ENCODE data around the gene RECK. TPM values are rescaled to one million over a fixed set of nuclear protein-coding genes. Genes with fewer than 3 reads are reported as not detected.
"Not testable (repeated sequence)": the region's sequence is repeated elsewhere in the genome, so short reads cannot be mapped to it uniquely, and the experiment has no call there.

Gene RECK
- total RNA-seq, 1 experiment from 2014 or later: 7.8 TPM

- no peak for DNase-seq (ENCODE audit: low read depth)
- in situ Hi-C loops (cut with HindIII; ENCODE audit: low pct_unique_long_range_greater_than_20kb, low sequenced_read_pairs): no loop called here
Measured at GRCh38 chr9:36127652-36128244, 91.0 kb downstream of the RECK start.

- in situ Hi-C loops (cut with HindIII; ENCODE audit: low pct_unique_long_range_greater_than_20kb, low sequenced_read_pairs): no loop called here
- no peak for DNase-seq (ENCODE audit: low read depth)
Measured at GRCh38 chr9:36128349-36128748, 91.6 kb downstream of the RECK start.

GRCh38 chr9:36129139-36129538 lies 92.4 kb downstream of the RECK start:
- in situ Hi-C loops (cut with HindIII; ENCODE audit: low pct_unique_long_range_greater_than_20kb, low sequenced_read_pairs): no loop called here
- DNase-seq (ENCODE audit: low read depth): no peak

- DNase-seq (ENCODE audit: low read depth); in situ Hi-C loops (cut with HindIII; ENCODE audit: low pct_unique_long_range_greater_than_20kb, low sequenced_read_pairs): not testable (repeated sequence)
Measured at GRCh38 chr9:36131666-36132065, 95.0 kb downstream of the RECK start.

- no peak for DNase-seq (ENCODE audit: low read depth)
- in situ Hi-C loops (cut with HindIII; ENCODE audit: low pct_unique_long_range_greater_than_20kb, low sequenced_read_pairs): no loop called here
Measured at GRCh38 chr9:36132086-36132485, 95.4 kb downstream of the RECK start.

GRCh38 chr9:36134761-36135505 lies 98.2 kb downstream of the RECK start:
- DNase-seq (ENCODE audit: low read depth): no peak
- in situ Hi-C loops (cut with HindIII; ENCODE audit: low pct_unique_long_range_greater_than_20kb, low sequenced_read_pairs): no loop called here

- in situ Hi-C loops (cut with HindIII; ENCODE audit: low pct_unique_long_range_greater_than_20kb, low sequenced_read_pairs): no loop called here
- no peak for DNase-seq (ENCODE audit: low read depth)
Measured at GRCh38 chr9:36135741-36136271, 99.1 kb downstream of the RECK start.

GRCh38 chr9:36136272-36136893 lies 99.7 kb downstream of the RECK start, which contains the start of gene GLIPR2:
Gene GLIPR2, plus strand, starts transcription at chr9:36136733. Its CDS starts 46 bp downstream, at chr9:36136779.
- peak; percentile 63 for DNase-seq (ENCODE audit: low read depth)
- in situ Hi-C loops (cut with HindIII; ENCODE audit: low pct_unique_long_range_greater_than_20kb, low sequenced_read_pairs): no loop called here

GRCh38 chr9:36136894-36137391 lies 100.2 kb downstream of the RECK start:
- in situ Hi-C loops (cut with HindIII; ENCODE audit: low pct_unique_long_range_greater_than_20kb, low sequenced_read_pairs): no loop called here
- DNase-seq (ENCODE audit: low read depth): no peak

- no peak for DNase-seq (ENCODE audit: low read depth)
- in situ Hi-C loops (cut with HindIII; ENCODE audit: low pct_unique_long_range_greater_than_20kb, low sequenced_read_pairs): no loop called here
Measured at GRCh38 chr9:36137392-36138004, 100.8 kb downstream of the RECK start.

GRCh38 chr9:36138496-36138895 lies 101.8 kb downstream of the RECK start:
- DNase-seq (ENCODE audit: low read depth): no peak
- in situ Hi-C loops (cut with HindIII; ENCODE audit: low pct_unique_long_range_greater_than_20kb, low sequenced_read_pairs): no loop called here

GRCh38 chr9:36138901-36139300 lies 102.2 kb downstream of the RECK start:
- in situ Hi-C loops (cut with HindIII; ENCODE audit: low pct_unique_long_range_greater_than_20kb, low sequenced_read_pairs): no loop called here
- no peak for DNase-seq (ENCODE audit: low read depth)

- DNase-seq (ENCODE audit: low read depth): no peak
- in situ Hi-C loops (cut with HindIII; ENCODE audit: low pct_unique_long_range_greater_than_20kb, low sequenced_read_pairs): no loop called here
Measured at GRCh38 chr9:36140086-36141084, 103.7 kb downstream of the RECK start.

- in situ Hi-C loops (cut with HindIII; ENCODE audit: low pct_unique_long_range_greater_than_20kb, low sequenced_read_pairs): no loop called here
- no peak for DNase-seq (ENCODE audit: low read depth)
Measured at GRCh38 chr9:36141288-36141687, 104.6 kb downstream of the RECK start.

GRCh38 chr9:36141761-36142160 lies 105.0 kb downstream of the RECK start:
- no peak for DNase-seq (ENCODE audit: low read depth)
- in situ Hi-C loops (cut with HindIII; ENCODE audit: low pct_unique_long_range_greater_than_20kb, low sequenced_read_pairs): no loop called here

- DNase-seq (ENCODE audit: low read depth): no peak
- in situ Hi-C loops (cut with HindIII; ENCODE audit: low pct_unique_long_range_greater_than_20kb, low sequenced_read_pairs): no loop called here
Measured at GRCh38 chr9:36142510-36143244, 106.0 kb downstream of the RECK start.

GRCh38 chr9:36143245-36143641 lies 106.5 kb downstream of the RECK start:
- in situ Hi-C loops (cut with HindIII; ENCODE audit: low pct_unique_long_range_greater_than_20kb, low sequenced_read_pairs): no loop called here
- no peak for DNase-seq (ENCODE audit: low read depth)
